GM12891 (cell line): ENCODE data around the gene TNFSF4.
A peak's percentile ranks its signal among the peaks of the same experiment; 100 is the strongest.
"Not testable (repeated sequence)": the region's sequence is repeated elsewhere in the genome, so short reads cannot be mapped to it uniquely, and the experiment has no call there.

Experiments used
- DNase-seq: peaks from one replicate; pipeline ENCODE4 v3.0.0; 2011; ENCODE audit warnings: low spot score; ENCODE audit not compliant: insufficient read length
- FAIRE-seq: peaks from 2 replicates; lab custom pipeline; 2011; peaks lifted over from hg19 to GRCh38; lab: Jason Lieb, UNC
- PAX5 ChIP-seq: IDR thresholded peaks from 2 replicates; pipeline ENCODE4 v1.6.1; 2011; ENCODE audit warnings: low read length, moderate library complexity, mild to moderate bottlenecking; ENCODE audit not compliant: insufficient read depth, severe bottlenecking
- POLR2A ChIP-seq: IDR thresholded peaks from 2 replicates; pipeline ENCODE4 v1.6.1; 2011; ENCODE audit warnings: low read depth, low read length, control low read depth
- POLR2AphosphoS5 ChIP-seq: IDR thresholded peaks from 2 replicates; pipeline ENCODE4 v1.6.1; 2011; ENCODE audit warnings: low read depth, low read length, control low read depth
- POU2F2 ChIP-seq: IDR thresholded peaks from 2 replicates; pipeline ENCODE4 v1.6.1; 2011; ENCODE audit warnings: low read depth, mild to moderate bottlenecking, control low read depth, low read length, moderate library complexity
- SPI1 ChIP-seq: IDR thresholded peaks from 2 replicates; pipeline ENCODE4 v1.6.1; 2011; ENCODE audit warnings: low read depth, low read length, control low read depth
- TAF1 ChIP-seq: IDR thresholded peaks from 2 replicates; pipeline ENCODE4 v1.6.1; 2011; ENCODE audit warnings: low read depth, low read length, control low read depth

TNFSF4 gene

DNA sequence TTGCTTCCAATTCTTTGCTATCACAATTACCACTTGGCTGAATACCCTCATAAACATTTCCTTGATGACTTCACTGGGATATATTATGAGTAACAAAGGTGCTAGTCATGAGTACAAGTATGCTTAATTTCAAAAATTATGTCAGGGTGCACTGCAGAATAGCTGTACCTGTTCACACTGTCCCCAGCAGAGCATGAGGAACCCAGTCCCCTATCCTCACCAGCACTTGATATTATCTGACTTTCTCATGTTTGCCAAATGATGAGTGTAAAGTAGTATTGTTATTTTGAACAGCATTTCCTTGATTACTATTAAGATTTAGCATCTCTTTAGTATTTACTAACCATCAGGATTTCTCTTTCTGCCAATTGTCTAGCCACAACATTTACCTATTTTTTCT, 33.5 kb upstream of the TNFSF4 start:
- FAIRE-seq (no peak), DNase-seq (no peak)
- TF ChIP-seq POLR2A = no peak
- no peak for TF ChIP-seq POU2F2
- TF ChIP-seq PAX5 = no peak
- TF ChIP-seq SPI1 = no peak

DNA sequence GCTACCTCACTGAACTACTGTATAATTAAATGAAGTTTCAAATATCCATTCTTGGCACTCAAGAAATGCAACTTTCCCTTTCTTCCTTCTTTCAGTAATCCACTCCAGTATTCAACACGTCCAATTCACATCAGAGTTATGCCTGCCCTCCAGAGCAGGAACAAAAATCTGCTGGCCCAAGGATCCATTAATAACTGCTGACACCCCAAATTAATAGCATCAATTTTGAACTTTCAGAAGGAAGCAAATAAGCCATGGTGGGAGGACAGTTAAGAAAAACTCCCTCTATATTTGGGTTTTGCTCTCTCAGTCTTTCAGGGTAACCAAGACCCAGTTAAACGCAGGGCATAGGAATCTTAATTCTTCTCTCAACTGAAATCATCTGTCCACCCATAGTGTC, 31.9 kb upstream of the TNFSF4 start:
- FAIRE-seq = no peak
- DNase-seq = no peak

DNA sequence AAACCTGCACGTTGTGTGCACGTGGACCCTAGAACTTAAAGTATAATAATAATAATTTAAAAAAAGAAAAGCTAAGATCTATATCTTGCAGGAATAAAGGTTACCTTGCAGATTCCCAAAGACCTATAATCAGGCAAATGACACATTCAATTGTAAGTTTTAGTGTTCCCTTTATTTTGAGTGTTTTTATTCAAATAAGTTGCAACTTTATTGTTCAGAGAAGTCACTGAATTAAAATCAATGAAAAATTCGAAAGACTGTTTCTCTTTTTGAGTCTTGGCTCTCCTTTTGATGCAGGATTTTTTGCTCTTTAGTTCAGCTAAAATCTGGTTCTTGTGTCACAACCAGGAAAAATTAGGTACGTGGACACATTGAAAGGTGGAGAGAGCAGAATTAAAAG, 27.8 kb upstream of the TNFSF4 start:
- no peak for FAIRE-seq
- no peak for DNase-seq

More for the DNA sequence above, 31.9 kb upstream of the TNFSF4 start:
- no peak for TF ChIP-seq TAF1
- no peak for TF ChIP-seq SPI1
- no peak for TF ChIP-seq POLR2AphosphoS5
- TF ChIP-seq POU2F2 = no peak
- no peak for TF ChIP-seq POLR2A
- no peak for TF ChIP-seq PAX5

DNA sequence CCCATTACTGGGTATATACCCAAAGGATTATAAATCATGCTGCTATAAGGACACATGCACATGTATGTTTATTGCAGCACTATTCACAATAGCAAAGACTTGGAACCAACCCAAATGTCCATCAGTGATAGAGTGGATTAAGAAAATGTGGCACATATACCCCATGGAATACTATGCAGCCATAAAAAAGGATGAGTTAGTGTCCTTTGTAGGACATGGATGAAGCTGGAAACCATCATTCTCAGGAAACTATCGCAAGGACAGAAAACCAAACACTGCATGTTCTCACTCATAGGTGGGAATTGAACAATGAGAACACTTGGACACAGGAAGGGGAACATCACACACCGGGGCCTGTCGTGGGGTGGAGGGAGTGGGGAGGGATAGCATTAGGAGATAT, 27.3 kb upstream of the TNFSF4 start:
- not testable (repeated sequence) for DNase-seq, FAIRE-seq

More for the DNA sequence above, 27.8 kb upstream of the TNFSF4 start:
- no peak for TF ChIP-seq POU2F2
- TF ChIP-seq SPI1 = no peak
- no peak for TF ChIP-seq POLR2AphosphoS5

DNA sequence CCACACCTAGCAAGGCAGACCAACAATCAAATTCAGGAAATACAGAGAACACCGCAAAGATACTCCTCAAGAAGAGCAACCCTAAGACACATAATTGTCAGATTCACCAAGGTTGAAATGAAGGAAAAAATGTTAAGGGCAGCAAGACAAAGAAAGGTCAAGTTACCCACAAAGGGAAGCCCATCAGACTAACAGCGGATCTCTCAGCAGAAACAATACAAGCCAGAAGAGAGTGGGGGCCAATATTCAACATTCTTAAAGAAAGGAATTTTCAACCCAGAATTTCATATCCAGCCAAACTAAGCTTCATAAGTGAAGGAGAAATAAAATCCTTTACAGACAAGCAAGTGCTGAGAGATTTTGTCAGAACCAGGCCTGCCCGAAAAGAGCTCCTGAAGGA, 21.9 kb upstream of the TNFSF4 start:
- FAIRE-seq, DNase-seq: not testable (repeated sequence)

DNA sequence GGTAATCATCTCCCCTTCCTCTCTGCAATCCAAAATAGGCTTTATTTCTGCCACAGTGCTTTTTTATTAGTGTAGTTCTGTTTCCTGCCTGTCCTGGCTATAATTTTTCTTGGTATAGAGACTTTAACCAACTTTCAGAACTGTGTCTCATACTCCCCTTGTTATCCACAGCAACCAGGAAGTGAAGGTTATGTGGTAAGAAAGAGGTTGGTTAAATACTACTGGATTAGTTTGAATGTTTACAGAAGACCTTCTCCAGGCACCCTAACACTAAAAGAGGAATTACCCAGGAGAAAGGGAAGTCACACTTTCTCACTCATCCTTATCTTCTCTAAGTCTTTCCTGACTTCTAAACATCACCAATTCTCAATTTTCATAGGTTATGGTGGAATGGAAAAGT, 17.8 kb upstream of the TNFSF4 start:
- TF ChIP-seq SPI1 = peak; percentile 20; the same call in 1 of the 2 replicates
- no peak for TF ChIP-seq POLR2AphosphoS5
- DNase-seq = no peak
- FAIRE-seq = no peak

DNA sequence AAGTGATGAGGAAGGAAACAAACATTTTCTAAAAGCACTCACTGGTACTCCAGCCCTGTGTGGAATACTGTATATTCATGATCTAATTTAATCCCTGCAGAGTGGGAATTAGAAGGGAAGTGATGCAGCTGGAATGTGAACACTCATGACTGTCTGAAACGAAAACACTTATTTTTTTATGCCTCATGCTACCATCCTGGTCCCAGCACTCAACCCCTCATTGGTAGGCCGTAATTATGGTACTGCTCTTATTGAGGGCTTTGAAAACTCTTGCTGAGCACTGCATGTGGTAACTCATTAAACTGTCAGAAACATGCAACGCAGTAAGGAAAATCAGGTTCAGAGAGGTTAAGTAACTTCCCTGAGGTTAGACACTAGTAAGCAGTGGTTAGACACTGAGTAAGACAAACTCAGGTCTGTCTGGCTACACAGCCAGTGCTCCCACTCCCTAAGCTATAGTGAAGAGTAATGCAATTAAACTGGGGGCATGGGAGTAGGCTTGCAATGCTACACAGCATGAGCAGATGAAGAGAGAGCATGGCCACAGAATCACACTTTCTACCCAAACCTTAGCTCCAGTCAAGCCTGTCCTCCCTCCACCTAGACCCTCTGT, 17.3 kb upstream of the TNFSF4 start:
- DNase-seq = no peak
- TF ChIP-seq SPI1 (no peak), POLR2A (no peak), TAF1 (no peak), POU2F2 (no peak), POLR2AphosphoS5 (no peak), PAX5 (no peak)
- peak; percentile 77 for FAIRE-seq

DNA sequence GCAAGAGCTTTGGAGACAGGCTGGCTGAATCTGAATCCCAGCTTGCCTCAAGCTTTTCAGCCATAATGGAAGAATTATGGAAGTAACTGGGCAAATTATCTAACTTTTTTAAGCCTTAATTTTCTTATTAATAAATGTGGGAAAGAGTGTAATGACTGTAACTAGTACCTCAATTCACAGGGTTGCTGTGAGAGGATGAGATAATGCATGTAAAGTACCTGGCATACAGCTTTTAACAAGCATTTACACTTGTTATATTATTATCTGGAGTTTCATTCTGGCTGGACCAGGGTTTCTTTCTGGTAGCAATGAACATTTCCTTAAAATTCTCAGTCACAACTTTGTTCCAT, 15.9 kb upstream of the TNFSF4 start:
- TF ChIP-seq POU2F2 (no peak), POLR2A (no peak), POLR2AphosphoS5 (no peak), TAF1 (no peak), PAX5 (no peak), SPI1 (no peak)
- FAIRE-seq (no peak), DNase-seq (no peak)

DNA sequence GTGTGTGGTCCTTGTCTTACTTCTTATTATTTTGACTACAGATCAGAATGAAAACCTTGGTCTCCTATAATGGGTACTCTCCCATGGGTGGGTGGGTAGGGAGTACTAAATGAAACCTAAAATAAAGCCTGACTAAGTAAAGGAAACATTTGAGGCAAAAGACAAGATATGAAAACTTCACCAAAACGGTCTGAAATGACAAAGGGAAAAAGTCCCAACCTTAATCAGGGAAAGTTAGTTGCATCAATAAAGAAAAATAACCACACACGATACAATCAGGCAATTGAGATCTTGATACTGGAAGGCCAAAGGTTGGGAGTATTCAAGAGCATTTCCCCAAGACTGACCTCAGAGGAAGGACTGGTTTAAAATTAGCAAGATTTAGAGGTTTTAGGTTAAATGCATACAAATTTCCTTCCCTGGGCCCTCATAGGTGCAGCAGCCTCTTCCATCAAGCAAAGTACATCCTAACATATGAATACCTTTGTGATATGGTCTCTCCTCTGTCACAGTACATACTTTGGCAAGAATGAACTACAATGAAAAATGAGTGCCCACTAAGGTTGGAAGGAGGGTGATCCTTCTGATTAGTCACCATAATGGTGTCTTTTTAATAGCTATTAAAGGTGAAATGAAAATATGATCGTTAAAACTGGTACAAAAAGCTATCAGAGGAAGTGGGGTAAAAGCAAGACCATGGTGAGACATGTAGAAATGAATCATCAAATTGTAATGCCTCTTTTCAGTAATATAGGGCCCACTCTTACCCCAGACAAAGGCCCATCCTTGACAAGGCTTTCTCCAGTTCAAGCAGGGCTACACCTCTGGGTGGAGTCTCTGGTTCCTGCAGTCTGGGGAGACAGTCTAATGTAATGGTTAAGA, 15.3 kb upstream of the TNFSF4 start:
- TF ChIP-seq TAF1 = no peak
- peak; percentile 68 for TF ChIP-seq SPI1
- FAIRE-seq (peak; percentile 62), DNase-seq (no peak)

DNA sequence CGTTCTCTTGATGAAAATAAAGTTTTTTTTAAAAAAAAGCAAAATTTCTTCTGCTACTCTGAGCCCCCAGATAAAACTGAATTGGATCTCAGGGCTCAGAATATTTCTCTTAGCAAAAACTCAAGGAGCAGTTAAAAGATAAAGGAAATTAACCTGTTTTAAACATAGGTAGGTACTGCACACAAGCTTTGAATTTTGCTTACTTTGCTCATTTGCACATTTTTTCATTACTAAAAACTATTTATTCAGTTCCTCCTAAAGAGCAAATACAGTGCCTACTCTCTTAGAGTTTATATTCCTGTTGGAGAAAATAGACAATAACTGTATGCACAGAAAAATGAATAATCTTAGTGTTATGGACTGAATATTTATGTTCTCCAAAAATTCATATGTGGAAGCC, 13.0 kb upstream of the TNFSF4 start:
- FAIRE-seq (no peak), DNase-seq (no peak)
- TF ChIP-seq POU2F2 = no peak
- no peak for TF ChIP-seq PAX5
- TF ChIP-seq TAF1 = no peak
- no peak for TF ChIP-seq POLR2AphosphoS5
- TF ChIP-seq POLR2A = no peak
- TF ChIP-seq SPI1 = no peak

DNA sequence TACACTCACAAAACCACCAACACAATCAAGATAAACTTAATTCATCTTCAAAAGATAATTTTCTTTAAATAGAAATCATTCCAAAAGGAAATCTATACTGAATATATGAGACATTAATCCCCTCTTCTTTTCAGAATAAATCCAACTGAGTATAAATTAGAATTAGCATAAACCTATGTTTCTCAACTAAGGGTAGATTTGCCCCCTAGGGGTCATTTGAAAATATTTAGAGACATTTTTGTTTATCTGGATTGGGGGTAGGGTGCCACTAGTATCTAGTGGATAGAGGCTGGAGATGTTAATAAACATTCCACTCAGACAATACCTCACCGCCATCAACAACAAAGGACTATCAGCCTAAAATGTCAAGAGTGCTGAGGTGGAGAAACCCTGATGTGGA, 6.5 kb upstream of the TNFSF4 start:
- FAIRE-seq (no peak), DNase-seq (no peak)
- TF ChIP-seq POU2F2 = no peak
- no peak for TF ChIP-seq SPI1
- TF ChIP-seq POLR2A = no peak
- no peak for TF ChIP-seq PAX5
- no peak for TF ChIP-seq TAF1
- TF ChIP-seq POLR2AphosphoS5 = no peak
